ENCODE measurements around the gene RHBDF1. TPM values are rescaled to one million over a fixed set of nuclear protein-coding genes. Genes with fewer than 3 reads are reported as not detected.

Gene RHBDF1
- total and polyA plus RNA-seq, 9 of the 15 experiments (the other 6 are each of a cell fraction or from before 2014, with no cell fraction given), result 1.0 to 8.2 (median 4.2) TPM

GRCh38 chr16:77807-78443 lies 5.5 kb upstream of the RHBDF1 start, which contains the start of gene MPG (continued):
- TF ChIP-seq POLR2AphosphoS5 (IDR thresholded peaks at IDR 0.05; ENCODE audit: control insufficient read depth, insufficient read depth, low read depth, low read length), result peak; percentile 38; the same call in 1 of the 2 replicates
- no peak for TF ChIP-seq ZNF212 (CRISPR knock-in tag; IDR thresholded peaks at IDR 0.05)
- TF ChIP-seq SAFB (IDR thresholded peaks at IDR 0.05; ENCODE audit: borderline replicate concordance, low read depth, low read length), result 0 out of 2 replicates have a peak, but pooled peaks have one; percentile 44
- TF ChIP-seq MBD2 (IDR thresholded peaks at IDR 0.05; ENCODE audit: borderline replicate concordance, low read depth), result no peak
- peak; percentile 23 for TF ChIP-seq CHD4 (IDR thresholded peaks at IDR 0.05; ENCODE audit: insufficient read depth, insufficient replicate concordance, low read depth, low read length, poor library complexity, severe bottlenecking)
- TF ChIP-seq SMC3 (conservative IDR thresholded peaks at IDR 0.05; ENCODE audit: insufficient read depth, low read depth, low read length), result no peak
- peak; percentile 58 for TF ChIP-seq ZFX (CRISPR knock-in tag; IDR thresholded peaks at IDR 0.05)
- no peak for TF ChIP-seq JUNB (CRISPR knock-in tag; conservative IDR thresholded peaks at IDR 0.05)
- no peak for TF ChIP-seq IRF9 (tag; IDR thresholded peaks at IDR 0.05)
- TF ChIP-seq YY1 (IDR thresholded peaks at IDR 0.05; ENCODE audit: borderline replicate concordance in 1 of 3, control insufficient read depth in 1 of 3, extremely low read depth in 1 of 3, insufficient read depth in 3 of 3, insufficient read length in 1 of 3, insufficient replicate concordance in 2 of 3, low read depth in 1 of 3, low read length in 2 of 3), result peak in 1 of 3 experiments; percentile 10
- no peak for TF ChIP-seq MITF (IDR thresholded peaks at IDR 0.05)
- TF ChIP-seq ELK1 (CRISPR knock-in tag; IDR thresholded peaks at IDR 0.05), result no peak
- peak in 1 of 2 experiments; percentile 89; a peak in 2 of 4 replicates for TF ChIP-seq HDAC1 (IDR thresholded peaks at IDR 0.05)
- peak; percentile 88 for TF ChIP-seq MAX (CRISPR knock-in tag; IDR thresholded peaks at IDR 0.05)
- peak; percentile 8 for TF ChIP-seq PHF20 (IDR thresholded peaks at IDR 0.05; ENCODE audit: partially characterized antibody)
- TF ChIP-seq SMAD1 (IDR thresholded peaks at IDR 0.05; ENCODE audit: low read depth, low read length, partially characterized antibody), result no peak
- TF ChIP-seq PTTG1 (tag; IDR thresholded peaks at IDR 0.05; ENCODE audit: low read depth), result no peak
- TF ChIP-seq SMARCB1 (IDR thresholded peaks at IDR 0.05; ENCODE audit: insufficient read length, low read depth), result no peak
